A549 (cell line): ENCODE measurements around the gene CRISP2.

Experiments used
- MYC ChIP-seq: IDR thresholded peaks from 2 replicates; pipeline ENCODE4 v1.6.1; 2012; ENCODE audit warnings: mild to moderate bottlenecking, inconsistent platforms, low read length, improper control_type of control experiment, borderline replicate concordance
- TF ChIP-seq, protein P1 (sequence below): fragments of >200 bp; sonication (Bioruptor Twin); formaldehyde crosslinking; IDR thresholded peaks from 3 replicates; pipeline ENCODE4 v1.5.1; 2016

DNA sequence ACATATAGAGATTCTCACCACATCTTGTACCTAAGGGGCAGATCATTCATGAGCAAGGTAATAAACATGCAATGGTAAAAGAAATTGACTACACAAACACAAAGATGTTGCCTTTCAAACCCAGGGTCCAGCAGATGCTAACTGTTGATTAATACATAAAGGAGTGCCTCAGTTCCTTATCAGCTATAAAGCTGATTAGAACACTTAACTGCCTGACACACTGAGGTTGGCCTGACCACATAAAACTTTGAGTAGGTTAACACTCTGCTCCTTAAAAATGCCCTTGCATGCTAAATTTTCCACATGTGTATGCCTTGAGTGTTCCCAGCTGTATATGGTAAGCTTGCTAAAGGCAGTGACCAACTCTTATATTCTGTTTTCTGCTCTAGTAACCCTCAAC, 14.9 kb downstream of the CRISP2 start:
- no peak for TF ChIP-seq MYC
- TF ChIP-seq, protein P1, sequence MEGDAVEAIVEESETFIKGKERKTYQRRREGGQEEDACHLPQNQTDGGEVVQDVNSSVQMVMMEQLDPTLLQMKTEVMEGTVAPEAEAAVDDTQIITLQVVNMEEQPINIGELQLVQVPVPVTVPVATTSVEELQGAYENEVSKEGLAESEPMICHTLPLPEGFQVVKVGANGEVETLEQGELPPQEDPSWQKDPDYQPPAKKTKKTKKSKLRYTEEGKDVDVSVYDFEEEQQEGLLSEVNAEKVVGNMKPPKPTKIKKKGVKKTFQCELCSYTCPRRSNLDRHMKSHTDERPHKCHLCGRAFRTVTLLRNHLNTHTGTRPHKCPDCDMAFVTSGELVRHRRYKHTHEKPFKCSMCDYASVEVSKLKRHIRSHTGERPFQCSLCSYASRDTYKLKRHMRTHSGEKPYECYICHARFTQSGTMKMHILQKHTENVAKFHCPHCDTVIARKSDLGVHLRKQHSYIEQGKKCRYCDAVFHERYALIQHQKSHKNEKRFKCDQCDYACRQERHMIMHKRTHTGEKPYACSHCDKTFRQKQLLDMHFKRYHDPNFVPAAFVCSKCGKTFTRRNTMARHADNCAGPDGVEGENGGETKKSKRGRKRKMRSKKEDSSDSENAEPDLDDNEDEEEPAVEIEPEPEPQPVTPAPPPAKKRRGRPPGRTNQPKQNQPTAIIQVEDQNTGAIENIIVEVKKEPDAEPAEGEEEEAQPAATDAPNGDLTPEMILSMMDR = no peak
